ENCODE data around the gene TMEM201.

The TMEM201 gene

GRCh38 chr1:9607352-9607751 lies 18.6 kb downstream of the TMEM201 start:
- no peak overlapping the region for H3K4me3 ChIP-seq (ENCODE audit: insufficient read depth, low read depth, low read length)
- WGBS, 2 experiments: 93% methylated on average over 19 of the region's 19 CpGs

GRCh38 chr1:9609998-9610397 lies 21.3 kb downstream of the TMEM201 start:
- Histone ChIP-seq H3K27ac (ENCODE audit: insufficient read depth, low read depth, low read length, poor library complexity, severe bottlenecking) (no peak overlapping the region), H3K27me3 (ENCODE audit: control insufficient read depth, insufficient read depth, low read length, poor library complexity, severe bottlenecking) (no peaks in the 10 kb centered on the region), H3K4me3 (ENCODE audit: insufficient read depth, low read depth, low read length) (no peak overlapping the region), H3K4me1 (ENCODE audit: control insufficient read depth, insufficient read depth, low read length) (no peaks in the 10 kb centered on the region), H3K36me3 (ENCODE audit: control insufficient read depth, insufficient read depth, low read length) (peaks cover 8% of the 10 kb centered on the region), H3K9me3 (ENCODE audit: control insufficient read depth, low read length) (no peaks in the 10 kb centered on the region)
- 96 to 98% methylated on average over 5 of the region's 5 CpGs for WGBS, 2 experiments

More at GRCh38 chr1:9607352-9607751, 18.6 kb downstream of the TMEM201 start:
- Histone ChIP-seq H3K36me3 (ENCODE audit: control insufficient read depth, insufficient read depth, low read length) (peaks cover 11% of the 10 kb centered on the region), H3K4me1 (ENCODE audit: control insufficient read depth, insufficient read depth, low read length) (no peaks in the 10 kb centered on the region), H3K27me3 (ENCODE audit: control insufficient read depth, insufficient read depth, low read length, poor library complexity, severe bottlenecking) (no peaks in the 10 kb centered on the region), H3K27ac (ENCODE audit: insufficient read depth, low read depth, low read length, poor library complexity, severe bottlenecking) (no peak overlapping the region), H3K9me3 (ENCODE audit: control insufficient read depth, low read length) (no peaks in the 10 kb centered on the region)

- no peaks in the 10 kb centered on the region for H3K9me3 ChIP-seq (ENCODE audit: control insufficient read depth, low read length)
- WGBS, 2 experiments: 90 to 92% methylated on average over 25 of the region's 25 CpGs
- no peak overlapping the region for H3K4me3 ChIP-seq (ENCODE audit: insufficient read depth, low read depth, low read length)
- peaks cover 8% of the 10 kb centered on the region for H3K36me3 ChIP-seq (ENCODE audit: control insufficient read depth, insufficient read depth, low read length)
- no peaks in the 10 kb centered on the region for H3K4me1 ChIP-seq (ENCODE audit: control insufficient read depth, insufficient read depth, low read length)
- no peak overlapping the region for H3K27ac ChIP-seq (ENCODE audit: insufficient read depth, low read depth, low read length, poor library complexity, severe bottlenecking)
- H3K27me3 ChIP-seq (ENCODE audit: control insufficient read depth, insufficient read depth, low read length, poor library complexity, severe bottlenecking): no peaks in the 10 kb centered on the region
These were observed 21.8 kb downstream of the TMEM201 start for GRCh38 chr1:9610548-9610947.

- Histone ChIP-seq H3K9me3 (ENCODE audit: control insufficient read depth, low read length) (no peaks in the 10 kb centered on the region), H3K4me3 (ENCODE audit: insufficient read depth, low read depth, low read length) (no peak overlapping the region), H3K27me3 (ENCODE audit: control insufficient read depth, insufficient read depth, low read length, poor library complexity, severe bottlenecking) (no peaks in the 10 kb centered on the region), H3K36me3 (ENCODE audit: control insufficient read depth, insufficient read depth, low read length) (peaks cover 8% of the 10 kb centered on the region), H3K27ac (ENCODE audit: insufficient read depth, low read depth, low read length, poor library complexity, severe bottlenecking) (no peak overlapping the region), H3K4me1 (ENCODE audit: control insufficient read depth, insufficient read depth, low read length) (no peaks in the 10 kb centered on the region)
- 88 to 89% methylated on average over 13 of the region's 13 CpGs for WGBS, 2 experiments
These were observed 23.0 kb downstream of the TMEM201 start for GRCh38 chr1:9611716-9612115.

GRCh38 chr1:9612162-9612845 lies 23.6 kb downstream of the TMEM201 start:
- 96% methylated on average over 11 of the region's 11 CpGs for WGBS, 2 experiments
- Histone ChIP-seq H3K4me1 (ENCODE audit: control insufficient read depth, insufficient read depth, low read length) (no peaks in the 10 kb centered on the region), H3K36me3 (ENCODE audit: control insufficient read depth, insufficient read depth, low read length) (peaks cover 8% of the 10 kb centered on the region), H3K4me3 (ENCODE audit: insufficient read depth, low read depth, low read length) (no peak overlapping the region), H3K9me3 (ENCODE audit: control insufficient read depth, low read length) (no peaks in the 10 kb centered on the region), H3K27ac (ENCODE audit: insufficient read depth, low read depth, low read length, poor library complexity, severe bottlenecking) (no peak overlapping the region), H3K27me3 (ENCODE audit: control insufficient read depth, insufficient read depth, low read length, poor library complexity, severe bottlenecking) (no peaks in the 10 kb centered on the region)

- Histone ChIP-seq H3K27ac (ENCODE audit: insufficient read depth, low read depth, low read length, poor library complexity, severe bottlenecking) (no peak overlapping the region), H3K9me3 (ENCODE audit: control insufficient read depth, low read length) (no peaks in the 10 kb centered on the region), H3K4me1 (ENCODE audit: control insufficient read depth, insufficient read depth, low read length) (no peaks in the 10 kb centered on the region), H3K27me3 (ENCODE audit: control insufficient read depth, insufficient read depth, low read length, poor library complexity, severe bottlenecking) (no peaks in the 10 kb centered on the region), H3K36me3 (ENCODE audit: control insufficient read depth, insufficient read depth, low read length) (peaks cover 8% of the 10 kb centered on the region), H3K4me3 (ENCODE audit: insufficient read depth, low read depth, low read length) (no peak overlapping the region)
- WGBS, 2 experiments: 92 to 95% methylated on average over 20 of the region's 20 CpGs
These were observed 24.3 kb downstream of the TMEM201 start for GRCh38 chr1:9612871-9613624.

GRCh38 chr1:9613625-9614299 lies 25.1 kb downstream of the TMEM201 start:
- H3K4me3 ChIP-seq (ENCODE audit: insufficient read depth, low read depth, low read length): no peak overlapping the region
- peaks cover 8% of the 10 kb centered on the region for H3K36me3 ChIP-seq (ENCODE audit: control insufficient read depth, insufficient read depth, low read length)
- H3K27ac ChIP-seq (ENCODE audit: insufficient read depth, low read depth, low read length, poor library complexity, severe bottlenecking): no peak overlapping the region
- 93 to 95% methylated on average over 17 of the region's 17 CpGs for WGBS, 2 experiments
- no peaks in the 10 kb centered on the region for H3K9me3 ChIP-seq (ENCODE audit: control insufficient read depth, low read length)
- H3K4me1 ChIP-seq (ENCODE audit: control insufficient read depth, insufficient read depth, low read length): no peaks in the 10 kb centered on the region
- no peaks in the 10 kb centered on the region for H3K27me3 ChIP-seq (ENCODE audit: control insufficient read depth, insufficient read depth, low read length, poor library complexity, severe bottlenecking)

GRCh38 chr1:9615316-9616063 lies 26.8 kb downstream of the TMEM201 start:
- H3K27ac ChIP-seq (ENCODE audit: insufficient read depth, low read depth, low read length, poor library complexity, severe bottlenecking): no peak overlapping the region
- no peak overlapping the region for H3K4me3 ChIP-seq (ENCODE audit: insufficient read depth, low read depth, low read length)
- 64 to 65% methylated on average over 15 to 16 of the region's 16 CpGs for WGBS, 2 experiments
- peaks cover 4% of the 10 kb centered on the region for H3K36me3 ChIP-seq (ENCODE audit: control insufficient read depth, insufficient read depth, low read length)
- no peaks in the 10 kb centered on the region for H3K27me3 ChIP-seq (ENCODE audit: control insufficient read depth, insufficient read depth, low read length, poor library complexity, severe bottlenecking)
- H3K9me3 ChIP-seq (ENCODE audit: control insufficient read depth, low read length): no peaks in the 10 kb centered on the region
- H3K4me1 ChIP-seq (ENCODE audit: control insufficient read depth, insufficient read depth, low read length): no peaks in the 10 kb centered on the region

- no peaks in the 10 kb centered on the region for H3K36me3 ChIP-seq (ENCODE audit: control insufficient read depth, insufficient read depth, low read length)
- H3K27me3 ChIP-seq (ENCODE audit: control insufficient read depth, insufficient read depth, low read length, poor library complexity, severe bottlenecking): no peaks in the 10 kb centered on the region
- no peak overlapping the region for H3K4me3 ChIP-seq (ENCODE audit: insufficient read depth, low read depth, low read length)
- H3K9me3 ChIP-seq (ENCODE audit: control insufficient read depth, low read length): no peaks in the 10 kb centered on the region
- no peak overlapping the region for H3K27ac ChIP-seq (ENCODE audit: insufficient read depth, low read depth, low read length, poor library complexity, severe bottlenecking)
- 91 to 93% methylated on average over 18 of the region's 18 CpGs for WGBS, 2 experiments
- no peaks in the 10 kb centered on the region for H3K4me1 ChIP-seq (ENCODE audit: control insufficient read depth, insufficient read depth, low read length)
These were observed 30.4 kb downstream of the TMEM201 start for GRCh38 chr1:9618909-9619679.
